K562 (cell line): ENCODE measurements around the gene SPINK7.

Experiments used
- CTCF ChIP-seq, 3 experiments: IDR thresholded peaks in 2 of 3; conservative IDR thresholded peaks in 1 of 3; 2 replicates each; pipeline ENCODE4 v1.5.1; 2011 to 2012; ENCODE audit warnings: low read length in 3 of 3, mild to moderate bottlenecking in 3 of 3, control low read depth in 2 of 3, improper control_type of control experiment in 1 of 3, inconsistent platforms in 1 of 3, low read depth in 1 of 3, mixed read lengths in 1 of 3, moderate library complexity in 1 of 3; ENCODE audit not compliant: insufficient read depth in 2 of 3
- ELF4 ChIP-seq: fragments of 450-650 bp; formaldehyde crosslinking; IDR thresholded peaks from 2 replicates; pipeline ENCODE4 v1.4.0; 2022; ENCODE audit warnings: missing genetic modification characterization
- EP300 ChIP-seq: IDR thresholded peaks from 2 replicates; pipeline ENCODE4 v1.6.1; 2012; ENCODE audit warnings: low read length, improper control_type of control experiment
- EZH2 ChIP-seq: IDR thresholded peaks from 2 replicates; pipeline ENCODE4 v1.6.1; 2012; ENCODE audit warnings: low read depth, mild to moderate bottlenecking, inconsistent platforms, low read length, borderline replicate concordance
- NFXL1 ChIP-seq: fragments of 450-650 bp; formaldehyde crosslinking; IDR thresholded peaks from 2 replicates; pipeline ENCODE4 v1.4.0; 2021; ENCODE audit warnings: mild to moderate bottlenecking
- PREB ChIP-seq: sonication (generic); formaldehyde crosslinking; IDR thresholded peaks from 2 replicates; pipeline ENCODE4 v1.8.1; 2023; ENCODE audit warnings: mild to moderate bottlenecking, missing genetic modification reagents
- RBM14 ChIP-seq: fragments of 200-400 bp; formaldehyde crosslinking; IDR thresholded peaks from 2 replicates; pipeline ENCODE4 v1.6.1; 2018; ENCODE audit warnings: low read depth, mild to moderate bottlenecking, low read length, moderate library complexity, borderline replicate concordance; ENCODE audit not compliant: insufficient read depth
- SP1 ChIP-seq: sonication (generic); formaldehyde crosslinking; IDR thresholded peaks from 2 replicates; pipeline ENCODE4 v1.8.1; 2022; ENCODE audit warnings: mild to moderate bottlenecking, missing genetic modification reagents
- TCF7L2 ChIP-seq: fragments of 150-350 bp; IDR thresholded peaks from 2 replicates; pipeline ENCODE4 v1.6.1; 2016; ENCODE audit warnings: low read depth, mild to moderate bottlenecking, low read length, moderate library complexity
- TGIF2 ChIP-seq: sonication (generic); formaldehyde crosslinking; IDR thresholded peaks from 2 replicates; pipeline ENCODE4 v1.8.1; 2022; ENCODE audit warnings: mild to moderate bottlenecking, missing genetic modification reagents, moderate library complexity

- no peak for TF ChIP-seq NFXL1 (CRISPR knock-in tag)
- no peak for TF ChIP-seq PREB (CRISPR knock-in tag)
- no peak for TF ChIP-seq TGIF2 (CRISPR knock-in tag)
- no peak for TF ChIP-seq EP300
- no peak for TF ChIP-seq EZH2
- TF ChIP-seq CTCF (IDR thresholded peaks at IDR 0.05 in 2 of 3, conservative IDR thresholded peaks at IDR 0.05 in 1 of 3; ENCODE audit: insufficient read depth in 2 of 3, low read depth in 1 of 3, low read length in 3 of 3): no peak
- TF ChIP-seq ELF4 (CRISPR knock-in tag): no peak
- TF ChIP-seq TCF7L2: no peak
- no peak for TF ChIP-seq RBM14
- TF ChIP-seq SP1 (CRISPR knock-in tag): no peak
Measured at GRCh38 chr5:148347706-148348105, 35.5 kb downstream of the SPINK7 start.
